Measurements from ENCODE around the gene LUM. TPM values are rescaled to one million over a fixed set of nuclear protein-coding genes. Genes with fewer than 3 reads are reported as not detected.

The LUM gene
- total and polyA plus RNA-seq, 2 of the 4 experiments (the other 2 are of a cell fraction) = 50.0 to 70.5 TPM

DNA sequence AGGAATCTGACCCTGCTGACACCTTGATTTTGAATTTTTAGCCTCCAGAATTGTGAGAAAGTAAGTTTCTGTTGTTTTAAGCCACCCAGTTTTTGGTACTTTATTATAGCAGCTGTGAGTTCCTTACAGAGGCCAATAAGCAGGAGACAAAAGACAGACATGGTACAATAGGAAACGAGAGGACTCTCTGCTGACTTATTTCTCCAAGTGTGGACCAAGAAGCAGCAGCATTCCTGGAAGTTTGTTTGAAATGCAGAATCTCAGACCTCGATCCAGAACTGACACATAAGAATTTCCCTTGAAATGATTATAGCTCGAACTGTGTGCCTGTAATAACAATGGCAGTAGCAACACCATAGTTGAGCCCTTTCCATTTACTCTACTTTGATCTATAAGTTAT lies 31.9 kb upstream of the LUM start:
- Histone ChIP-seq H2BK20ac (ENCODE audit: low read depth, low read length) (peak overlapping the region; percentile 88; the same call in 1 of the 2 replicates), H2BK5ac (ENCODE audit: low read depth, low read length, poor library complexity, severe bottlenecking) (peak overlapping the region; percentile 96), H3K23ac (ENCODE audit: low read depth, low read length) (peak overlapping the region; percentile 70; the same call in 1 of the 2 replicates), H2AFZ (replicated peaks; ENCODE audit: low read length, poor library complexity) (no peak overlapping the region), H3K27me3 (ENCODE audit: control insufficient read depth, insufficient read depth, low read length) (no peaks in the 10 kb centered on the region), H3K4me2 (ENCODE audit: low read depth, low read length) (no peak overlapping the region), H4K5ac (ENCODE audit: low read depth, low read length) (peak overlapping the region; percentile 62; the same call in 1 of the 2 replicates), H3K4me3 (ENCODE audit: insufficient read depth, low read depth, low read length) (no peak overlapping the region), H3K9me1 (ENCODE audit: insufficient read depth, low read length) (peaks cover 8% of the 10 kb centered on the region), H2BK120ac (ENCODE audit: low read depth, low read length) (peak overlapping the region; percentile 83), H3K56ac (ENCODE audit: extremely low read depth, insufficient read depth, low read length) (peak overlapping the region; percentile 55; the same call in 1 of the 2 replicates), H3K4ac (ENCODE audit: low read depth, low read length) (peak overlapping the region; percentile 63), H4K91ac (ENCODE audit: insufficient read depth, low read depth, low read length) (peak overlapping the region; percentile 53; the same call in 1 of the 2 replicates), H3K4me1 (ENCODE audit: control insufficient read depth, insufficient read depth, low read length) (peaks cover 15% of the 10 kb centered on the region), H2AK5ac (ENCODE audit: low read depth, low read length) (peak overlapping the region; percentile 37; the same call in 1 of the 2 replicates), H2BK15ac (ENCODE audit: low read depth, low read length) (peak overlapping the region; percentile 69; the same call in 1 of the 3 replicates), H4K20me1 (ENCODE audit: insufficient read depth, low read length) (no peaks in the 10 kb centered on the region), H3K36me3 (ENCODE audit: control insufficient read depth, insufficient read depth, low read length) (peaks cover 27% of the 10 kb centered on the region), H2AK9ac (replicated peaks; ENCODE audit: low read depth, low read length, poor library complexity) (no peak overlapping the region), H4K8ac (ENCODE audit: low read depth in 2 of 2, low read length in 2 of 2) (peak overlapping the region; percentile 21 to 64; a peak in 2 of 4 replicates), H3K14ac (replicated peaks; ENCODE audit: low read depth, low read length) (peak overlapping the region; percentile 3), H3K79me1 (ENCODE audit: low read depth in 1 of 2, low read length in 2 of 2) (peaks cover 0 to 3% of the 10 kb centered on the region in 2 experiments; a peak in 1 of 4 replicates), H3K27ac (ENCODE audit: insufficient read depth, low read length) (peak overlapping the region; percentile 55; the same call in 1 of the 2 replicates), H3K18ac (ENCODE audit: low read depth, low read length) (peak overlapping the region; percentile 59; the same call in 1 of the 2 replicates), H3K9me3 (ENCODE audit: control insufficient read depth, insufficient read depth, low read length) (no peaks in the 10 kb centered on the region), H3K9ac (ENCODE audit: low read depth, low read length) (no peak overlapping the region)
- intact Hi-C loops (cut with micrococcal nuclease) (no loop called here), in situ Hi-C loops (cut with MboI; ENCODE audit: low sequenced_read_pairs) (loop anchor here (10.0 kb wide), 1 partner anchor 158 kb away; no protein-coding TSS in a partner anchor), dilution Hi-C loops (cut with HindIII; ENCODE audit: low sequenced_read_pairs, unreplicated experiment) (no loop called here)
- ChIA-PET CTCF (interaction anchor here (1.5 kb wide), 1 partner anchor 165 kb away, joined by 5 read pairs; no protein-coding TSS in a partner anchor), POLR2A (ENCODE audit: unreplicated experiment) (no interaction called here)
- WGBS, 2 experiments (ENCODE audit: extremely low coverage in 2 of 2, insufficient read length in 1 of 2) = no CpG with 5 or more reads among the region's 3 CpGs
- no TSS peak for BruUV-seq (replicated peaks)
- TF ChIP-seq SMC3 (IDR thresholded peaks at IDR 0.05; ENCODE audit: low read depth, low read length) (no peak), POLR2A (IDR thresholded peaks at IDR 0.05; ENCODE audit: low read depth, low read length) (no peak), NFE2L2 (IDR thresholded peaks at IDR 0.05; ENCODE audit: low read depth, low read length) (no peak), BHLHE40 (IDR thresholded peaks at IDR 0.05; ENCODE audit: low read depth, low read length) (no peak), MXI1 (IDR thresholded peaks at IDR 0.05; ENCODE audit: borderline replicate concordance, low read depth, low read length) (no peak), FOS (IDR thresholded peaks at IDR 0.05; ENCODE audit: low read depth, low read length) (no peak), CEBPB (IDR thresholded peaks at IDR 0.05; ENCODE audit: low read depth, low read length) (no peak), CHD1 (IDR thresholded peaks at IDR 0.05; ENCODE audit: low read depth, low read length) (no peak), RFX5 (IDR thresholded peaks at IDR 0.05; ENCODE audit: low read depth, low read length) (no peak), RAD21 (IDR thresholded peaks at IDR 0.05; ENCODE audit: low read length) (no peak), USF2 (IDR thresholded peaks at IDR 0.05; ENCODE audit: low read depth, low read length) (no peak), MAFK (IDR thresholded peaks at IDR 0.05; ENCODE audit: low read depth, low read length) (no peak), MAZ (IDR thresholded peaks at IDR 0.05; ENCODE audit: borderline replicate concordance, low read depth, low read length) (no peak), CTCF (conservative IDR thresholded peaks at IDR 0.05; ENCODE audit: low read depth, low read length) (no peak), RCOR1 (IDR thresholded peaks at IDR 0.05; ENCODE audit: insufficient replicate concordance, low read length) (no peak)
- TF ChIP-seq, protein P1, sequence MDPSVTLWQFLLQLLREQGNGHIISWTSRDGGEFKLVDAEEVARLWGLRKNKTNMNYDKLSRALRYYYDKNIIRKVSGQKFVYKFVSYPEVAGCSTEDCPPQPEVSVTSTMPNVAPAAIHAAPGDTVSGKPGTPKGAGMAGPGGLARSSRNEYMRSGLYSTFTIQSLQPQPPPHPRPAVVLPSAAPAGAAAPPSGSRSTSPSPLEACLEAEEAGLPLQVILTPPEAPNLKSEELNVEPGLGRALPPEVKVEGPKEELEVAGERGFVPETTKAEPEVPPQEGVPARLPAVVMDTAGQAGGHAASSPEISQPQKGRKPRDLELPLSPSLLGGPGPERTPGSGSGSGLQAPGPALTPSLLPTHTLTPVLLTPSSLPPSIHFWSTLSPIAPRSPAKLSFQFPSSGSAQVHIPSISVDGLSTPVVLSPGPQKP (IDR thresholded peaks at IDR 0.05; ENCODE audit: borderline replicate concordance, low read depth, low read length) = no peak
- DNase-seq (peak; percentile 12), ATAC-seq (ENCODE audit: low read depth) (no peak)
